ENCODE measurements around the gene LONP1.

LONP1 gene

GRCh38 chr19:5691822-5692722 lies 27.9 kb downstream of the LONP1 start (continued):
- TF ChIP-seq ZNF175 (tag by site-specific recombination; IDR thresholded peaks at IDR 0.05) (no peak), ZNF658 (tag by site-specific recombination; IDR thresholded peaks at IDR 0.05) (no peak), ZNF169 (tag by site-specific recombination; IDR thresholded peaks at IDR 0.05) (no peak), YY1 (tag by site-specific recombination; IDR thresholded peaks at IDR 0.05) (0 out of 2 replicates have a peak, but pooled peaks have one; percentile 22), ZNF324 (tag by site-specific recombination; IDR thresholded peaks at IDR 0.05) (no peak; the same call in 1 of the 2 replicates), ZNF580 (tag by site-specific recombination; IDR thresholded peaks at IDR 0.05) (no peak), HOXA7 (CRISPR knock-in tag; IDR thresholded peaks at IDR 0.05; ENCODE audit: borderline replicate concordance) (no peak), ZXDB (tag by site-specific recombination; IDR thresholded peaks at IDR 0.05) (peak; percentile 12; the same call in 1 of the 2 replicates), ZSCAN30 (tag by site-specific recombination; IDR thresholded peaks at IDR 0.05) (no peak), ZNF530 (tag by site-specific recombination; IDR thresholded peaks at IDR 0.05; ENCODE audit: low read depth) (no peak), ZEB2 (tag by site-specific recombination; IDR thresholded peaks at IDR 0.05) (peak; percentile 62; the same call in 1 of the 2 replicates), KLF10 (tag by site-specific recombination; IDR thresholded peaks at IDR 0.05) (no peak), PBX3 (CRISPR knock-in tag; IDR thresholded peaks at IDR 0.05) (no peak), ZNF776 (tag by site-specific recombination; IDR thresholded peaks at IDR 0.05; ENCODE audit: borderline replicate concordance) (no peak), HOXC10 (CRISPR knock-in tag; IDR thresholded peaks at IDR 0.05) (no peak), ZSCAN4 (tag by site-specific recombination; IDR thresholded peaks at IDR 0.05) (no peak), MEIS1 (CRISPR knock-in tag; IDR thresholded peaks at IDR 0.05; ENCODE audit: borderline replicate concordance) (no peak), SETDB1 (IDR thresholded peaks at IDR 0.05; ENCODE audit: insufficient read length, low read length) (no peak), ZNF792 (tag by site-specific recombination; IDR thresholded peaks at IDR 0.05) (0 out of 2 replicates have a peak, but pooled peaks have one; percentile 13), SCRT2 (tag by site-specific recombination; IDR thresholded peaks at IDR 0.05) (peak; percentile 29; the same call in 1 of the 2 replicates), ZNF571 (tag by site-specific recombination; IDR thresholded peaks at IDR 0.05) (no peak), PATZ1 (tag by site-specific recombination; IDR thresholded peaks at IDR 0.05) (no peak; the same call in none of the 2 replicates), BCL11B (tag by site-specific recombination; IDR thresholded peaks at IDR 0.05; ENCODE audit: low read depth) (peak; percentile 89), ZNF513 (tag by site-specific recombination; IDR thresholded peaks at IDR 0.05) (peak; percentile 50; the same call in 1 of the 2 replicates), OVOL3 (tag by site-specific recombination; IDR thresholded peaks at IDR 0.05) (no peak), ZNF830 (tag by site-specific recombination; IDR thresholded peaks at IDR 0.05; ENCODE audit: low read depth) (no peak), ZBTB17 (tag by site-specific recombination; IDR thresholded peaks at IDR 0.05) (peak; percentile 39; the same call in 1 of the 2 replicates), ZBTB48 (tag by site-specific recombination; IDR thresholded peaks at IDR 0.05) (no peak), ZNF16 (tag by site-specific recombination; IDR thresholded peaks at IDR 0.05; ENCODE audit: low read depth) (no peak), ZNF112 (tag by site-specific recombination; IDR thresholded peaks at IDR 0.05) (no peak), KLF16 (tag by site-specific recombination; IDR thresholded peaks at IDR 0.05) (peak; percentile 33; the same call in 1 of the 2 replicates), ZNF560 (tag by site-specific recombination; IDR thresholded peaks at IDR 0.05; ENCODE audit: borderline replicate concordance) (no peak), BCL11A (tag by site-specific recombination; IDR thresholded peaks at IDR 0.05; ENCODE audit: low read depth) (peak; percentile 41; the same call in 1 of the 2 replicates), ZNF704 (tag by site-specific recombination; IDR thresholded peaks at IDR 0.05) (no peak)
